GM12878 (cell line): Measurements from ENCODE around the gene CFLAR. TPM values are rescaled to one million over a fixed set of nuclear protein-coding genes. Genes with fewer than 3 reads are reported as not detected.

ENCODE experiments used
- BCLAF1 ChIP-seq: fragments of 450-650 bp; IDR thresholded peaks from 2 replicates; pipeline ENCODE4 v1.6.1; 2017; ENCODE audit warnings: antibody characterized with exemption, mild to moderate bottlenecking, moderate library complexity
- CBX3 ChIP-seq: fragments of 200-600 bp; sonication (generic); IDR thresholded peaks from 2 replicates; pipeline ENCODE4 v1.6.1; 2016; ENCODE audit warnings: low read depth, borderline replicate concordance
- HDAC2 ChIP-seq: fragments of 200-600 bp; sonication (generic); IDR thresholded peaks from 2 replicates; pipeline ENCODE4 v1.6.1; 2017
- LARP7 ChIP-seq: fragments of 450-650 bp; IDR thresholded peaks from 2 replicates; pipeline ENCODE4 v1.6.1; 2017; ENCODE audit warnings: mild to moderate bottlenecking
- PAX5 ChIP-seq: IDR thresholded peaks from 2 replicates; pipeline ENCODE4 v1.6.1; 2011; ENCODE audit warnings: low read depth, low read length, borderline replicate concordance
- POU2F2 ChIP-seq: IDR thresholded peaks from 3 replicates; pipeline ENCODE4 v1.6.1; 2011; ENCODE audit warnings: low read depth, mild to moderate bottlenecking, low read length, borderline replicate concordance
- RAD21 ChIP-seq: IDR thresholded peaks from 2 replicates; pipeline ENCODE4 v1.6.1; 2011; ENCODE audit warnings: mild to moderate bottlenecking, low read depth, low read length, moderate library complexity; ENCODE audit not compliant: insufficient read depth
- SIN3A ChIP-seq: IDR thresholded peaks from 2 replicates; pipeline ENCODE4 v1.6.1; 2012; ENCODE audit warnings: low read depth, low read length, improper control_type of control experiment
- SMAD1 ChIP-seq: fragments of 450-650 bp; IDR thresholded peaks from 2 replicates; pipeline ENCODE4 v1.6.1; 2018; ENCODE audit warnings: mild to moderate bottlenecking, low read depth; ENCODE audit not compliant: partially characterized antibody
- TARDBP ChIP-seq: IDR thresholded peaks from 2 replicates; pipeline ENCODE4 v1.6.1; 2016; ENCODE audit warnings: borderline replicate concordance
- USF2 ChIP-seq: IDR thresholded peaks from 2 replicates; pipeline ENCODE4 v1.6.1; 2011; ENCODE audit warnings: low read depth, low read length, improper control_type of control experiment, borderline replicate concordance
- polyA plus RNA-seq, 11 experiments: library from polyadenylated mRNA; depleted of rRNA in 4 of 11; unstranded in 6 of 11; stranded (reverse) in 5 of 11; fragments of >200 nt; fragmentation: Nextera tagmentation in 4 of 11; fragmentation: Illumina TruSeq in 1 of 11; extraction: Ambion mirVana in 4 of 11; extraction: Trizol in 1 of 11; gene quantifications; 1 replicate in 1 of 11; 2 replicates in 10 of 11; pipeline versions ENCODE4 v1.2.1 to v1.2.3, GENCODE V29; 2011 to 2016; ENCODE audit warnings: inconsistent platforms in 2 of 11, missing spikeins in 2 of 11, low read depth in 1 of 11
- total RNA-seq, 4 experiments: library from RNA; depleted of rRNA in 3 of 4; stranded (reverse); fragments of >200 nt in 3 of 4; fragmentation: Illumina TruSeq in 1 of 4; extraction: Trizol in 1 of 4; gene quantifications; 2 replicates each; pipeline versions ENCODE4 v1.2.1 to v1.2.3, GENCODE V29; 2013 to 2021

The CFLAR gene
- total and polyA plus RNA-seq, 10 of the 15 experiments (the other 5 are each of a cell fraction or from before 2014, with no cell fraction given): 80.6 to 181 (median 101) TPM

- TF ChIP-seq USF2: no peak
- peak; percentile 97 for TF ChIP-seq LARP7
- peak; percentile 66 for TF ChIP-seq POU2F2
- peak; percentile 82; the same call in 1 of the 2 replicates for TF ChIP-seq PAX5
- TF ChIP-seq SIN3A: no peak
- TF ChIP-seq HDAC2: no peak
- peak; percentile 38; the same call in 1 of the 2 replicates for TF ChIP-seq BCLAF1
- peak; percentile 65; the same call in 1 of the 2 replicates for TF ChIP-seq TARDBP
- TF ChIP-seq SMAD1: no peak
- TF ChIP-seq RAD21: no peak
- TF ChIP-seq CBX3: no peak
Observed at GRCh38 chr2:201116115-201116958, at the start of gene CFLAR (continued).
